Renal cortical epithelial cell (primary cell): ENCODE results near the gene RRAS. TPM values are rescaled to one million over a fixed set of nuclear protein-coding genes. Genes with fewer than 3 reads are reported as not detected.

Experiments used
- DNase-seq: peaks from one replicate; pipeline ENCODE4 v3.0.0-alpha.2; 2011; ENCODE audit warnings: low read depth
- total RNA-seq: library from RNA; depleted of rRNA; stranded (reverse); fragments of >200 nt; gene quantifications from 2 replicates; pipeline ENCODE4 v1.2.3, GENCODE V29; 2014

The RRAS gene
- total RNA-seq, 1 donor from 2014 or later = 32.5 TPM

- no peak for DNase-seq
Observed at GRCh38 chr19:49677231-49677900, 37.4 kb upstream of the RRAS start, which contains the start of gene PRMT1. Gene PRMT1, plus strand, starts transcription at chr19:49677271. Its CDS starts 10 bp downstream, at chr19:49677281.

- DNase-seq = peak; percentile 99
Observed at GRCh38 chr19:49676784-49677230, 36.9 kb upstream of the RRAS start.

GRCh38 chr19:49676136-49676783 is 36.3 kb upstream of the RRAS start:
- peak; percentile 93 for DNase-seq

GRCh38 chr19:49672131-49672919 is 32.4 kb upstream of the RRAS start:
- DNase-seq = peak; percentile 54

GRCh38 chr19:49669516-49669915 is 29.6 kb upstream of the RRAS start:
- no peak for DNase-seq

- DNase-seq = no peak
Observed at GRCh38 chr19:49667473-49667872, 27.5 kb upstream of the RRAS start.

- DNase-seq = no peak
Observed at GRCh38 chr19:49666120-49666444, 26.1 kb upstream of the RRAS start.

- peak; percentile 91 for DNase-seq
Observed at GRCh38 chr19:49665351-49666119, 25.6 kb upstream of the RRAS start, which contains the start of the genes BCL2L12 and IRF3. Gene BCL2L12, plus strand, starts transcription at chr19:49665933. Its CDS starts 760 bp downstream, at chr19:49666693. Gene IRF3, minus strand, starts transcription at chr19:49665857. Its CDS starts 1,019 bp downstream, at chr19:49664838.

- no peak for DNase-seq
Observed at GRCh38 chr19:49665036-49665350, 25.1 kb upstream of the RRAS start.

GRCh38 chr19:49664171-49665035 is 24.5 kb upstream of the RRAS start:
- DNase-seq = peak; percentile 66

- no peak for DNase-seq
Observed at GRCh38 chr19:49663224-49663623, 23.3 kb upstream of the RRAS start.

- no peak for DNase-seq
Observed at GRCh38 chr19:49662011-49662410, 22.1 kb upstream of the RRAS start.

- no peak for DNase-seq
Observed at GRCh38 chr19:49660338-49660961, 20.5 kb upstream of the RRAS start.

GRCh38 chr19:49658566-49659442 is 18.9 kb upstream of the RRAS start:
- DNase-seq = no peak

GRCh38 chr19:49658139-49658517 is 18.2 kb upstream of the RRAS start:
- no peak for DNase-seq

- no peak for DNase-seq
Observed at GRCh38 chr19:49657493-49658138, 17.7 kb upstream of the RRAS start.

- no peak for DNase-seq
Observed at GRCh38 chr19:49656456-49657109, 16.6 kb upstream of the RRAS start.
